ENCODE results near the gene CD99L2.

DNA sequence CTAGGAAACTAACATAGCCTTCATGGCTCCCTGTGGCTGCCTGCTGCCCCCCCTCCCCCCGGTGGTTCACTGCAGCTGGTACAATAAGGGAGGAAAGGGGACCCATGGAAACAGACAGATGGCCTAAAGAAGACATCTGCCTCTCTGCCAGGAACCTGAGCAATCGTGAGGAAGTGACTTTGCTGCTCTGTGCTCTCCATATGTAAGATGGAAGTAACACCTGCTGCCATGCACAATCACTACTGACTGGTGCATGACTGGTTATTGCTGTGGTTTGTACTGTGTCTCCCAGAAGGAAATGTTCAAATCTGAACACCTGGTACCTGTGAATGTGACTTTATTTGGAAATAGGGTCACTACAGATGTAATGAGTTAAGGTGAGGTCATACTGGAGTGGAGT lies 43.6 kb downstream of the CD99L2 start:
- TF ChIP-seq, protein P1, sequence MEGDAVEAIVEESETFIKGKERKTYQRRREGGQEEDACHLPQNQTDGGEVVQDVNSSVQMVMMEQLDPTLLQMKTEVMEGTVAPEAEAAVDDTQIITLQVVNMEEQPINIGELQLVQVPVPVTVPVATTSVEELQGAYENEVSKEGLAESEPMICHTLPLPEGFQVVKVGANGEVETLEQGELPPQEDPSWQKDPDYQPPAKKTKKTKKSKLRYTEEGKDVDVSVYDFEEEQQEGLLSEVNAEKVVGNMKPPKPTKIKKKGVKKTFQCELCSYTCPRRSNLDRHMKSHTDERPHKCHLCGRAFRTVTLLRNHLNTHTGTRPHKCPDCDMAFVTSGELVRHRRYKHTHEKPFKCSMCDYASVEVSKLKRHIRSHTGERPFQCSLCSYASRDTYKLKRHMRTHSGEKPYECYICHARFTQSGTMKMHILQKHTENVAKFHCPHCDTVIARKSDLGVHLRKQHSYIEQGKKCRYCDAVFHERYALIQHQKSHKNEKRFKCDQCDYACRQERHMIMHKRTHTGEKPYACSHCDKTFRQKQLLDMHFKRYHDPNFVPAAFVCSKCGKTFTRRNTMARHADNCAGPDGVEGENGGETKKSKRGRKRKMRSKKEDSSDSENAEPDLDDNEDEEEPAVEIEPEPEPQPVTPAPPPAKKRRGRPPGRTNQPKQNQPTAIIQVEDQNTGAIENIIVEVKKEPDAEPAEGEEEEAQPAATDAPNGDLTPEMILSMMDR (conservative IDR thresholded peaks at IDR 0.05; ENCODE audit: low read length) = no peak
- TF ChIP-seq EZH2phosphoT487 (IDR thresholded peaks at IDR 0.05; ENCODE audit: borderline replicate concordance, low read depth, low read length) = no peak

All from OCI-LY7 (cell line).